Effector memory CD8-positive, alpha-beta T cell (primary cell): ENCODE data around the gene GUCA1A.
"Not testable (repeated sequence)": the region's sequence is repeated elsewhere in the genome, so short reads cannot be mapped to it uniquely, and the experiment has no call there.

Source experiments
- ATAC-seq: fragments of 150-1000 bp; cut with Tn5 transposase; replicated peaks from 2 replicates; pipeline ENCODE4 v1.10.0; 2021; ENCODE audit warnings: mild to moderate bottlenecking, moderate library complexity
- DNase-seq, 3 experiments: peaks; one replicate each; pipeline ENCODE4 v3.0.0; 2021
- H3K27ac Mint-ChIP-seq, 2 donors: one replicate each; pipeline ENCODE4 v1.8.0; 2022; ENCODE audit warnings: mild to moderate bottlenecking in 2 of 2, mixed read lengths in 2 of 2, moderate library complexity in 2 of 2
- H3K27me3 Mint-ChIP-seq, 2 donors: one replicate each; pipeline ENCODE4 v1.8.0; 2022; ENCODE audit warnings: mixed read lengths in 2 of 2
- H3K36me3 Mint-ChIP-seq: one replicate; pipeline ENCODE4 v1.8.0; 2022; ENCODE audit warnings: mild to moderate bottlenecking, moderate library complexity, mixed read lengths; ENCODE audit not compliant: insufficient read depth
- H3K4me1 Mint-ChIP-seq, 2 donors: one replicate each; pipeline ENCODE4 v1.8.0; 2022; ENCODE audit warnings: low read depth in 2 of 2, mixed read lengths in 2 of 2
- H3K4me3 Mint-ChIP-seq, 2 donors: one replicate each; pipeline ENCODE4 v1.8.0; 2022; ENCODE audit warnings: mild to moderate bottlenecking in 2 of 2, mixed read lengths in 2 of 2, moderate library complexity in 2 of 2
- H3K9me3 Mint-ChIP-seq, 2 donors: one replicate each; pipeline ENCODE4 v1.8.0; 2022; ENCODE audit warnings: mixed read lengths in 2 of 2

The GUCA1A gene

DNA sequence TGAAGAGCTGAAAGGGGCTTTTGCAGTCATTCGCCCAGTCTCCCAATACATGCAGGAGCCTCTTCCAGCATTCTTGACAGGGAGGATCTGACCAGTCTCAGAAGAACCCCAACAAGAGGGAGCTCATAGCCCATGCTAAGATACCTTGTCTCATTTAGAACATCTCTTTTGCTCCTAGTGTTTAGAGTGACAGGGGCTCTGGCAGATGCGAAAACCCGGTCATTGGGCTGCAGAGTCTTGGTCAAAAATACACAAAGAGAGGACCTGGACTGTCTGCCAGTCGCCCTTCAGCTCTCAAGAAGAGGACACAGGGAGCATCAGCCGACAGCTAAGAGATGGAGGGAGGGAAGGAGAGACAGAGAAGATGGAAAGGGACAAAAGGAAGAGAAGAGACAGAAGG lies 20.9 kb downstream of the GUCA1A start:
- Mint-ChIP-seq H3K36me3 (peaks cover 4% of the 10 kb centered on the region), H3K27ac (no peak overlapping the region), H3K4me1 (no peaks in the 10 kb centered on the region), H3K4me3 (no peak overlapping the region), H3K9me3 (no peaks in the 10 kb centered on the region), H3K27me3 (no peaks in the 10 kb centered on the region)
- no peak for DNase-seq
- no peak for ATAC-seq

DNA sequence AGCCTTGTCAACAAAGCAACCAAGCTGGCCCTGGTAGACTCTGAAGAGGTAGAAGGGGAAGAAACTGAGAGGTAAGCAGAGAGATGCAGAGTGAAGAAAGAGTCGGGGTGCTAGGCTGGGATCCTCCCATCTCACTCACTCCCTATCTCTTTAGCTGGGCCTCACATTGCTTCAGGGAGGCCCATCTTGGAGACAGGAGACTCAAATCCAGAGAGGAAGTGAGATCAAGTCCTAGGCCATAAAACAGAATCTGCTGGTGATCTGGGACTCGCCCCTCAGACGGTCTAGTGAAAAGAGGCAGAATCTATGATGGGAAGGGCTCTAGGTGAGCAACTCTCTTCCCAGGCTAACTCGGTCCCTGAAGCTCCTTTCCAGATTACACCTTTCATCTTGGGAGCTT lies 22.3 kb downstream of the GUCA1A start:
- Mint-ChIP-seq H3K36me3 (peaks cover 4% of the 10 kb centered on the region), H3K27ac (peak overlapping the region in 1 of 2 donors; percentile 15), H3K4me1 (peaks cover 0 to 2% of the 10 kb centered on the region in 2 donors), H3K4me3 (no peak overlapping the region), H3K27me3 (no peaks in the 10 kb centered on the region), H3K9me3 (peaks cover 0 to 1% of the 10 kb centered on the region in 2 donors)
- no peak for ATAC-seq
- no peak for DNase-seq

DNA sequence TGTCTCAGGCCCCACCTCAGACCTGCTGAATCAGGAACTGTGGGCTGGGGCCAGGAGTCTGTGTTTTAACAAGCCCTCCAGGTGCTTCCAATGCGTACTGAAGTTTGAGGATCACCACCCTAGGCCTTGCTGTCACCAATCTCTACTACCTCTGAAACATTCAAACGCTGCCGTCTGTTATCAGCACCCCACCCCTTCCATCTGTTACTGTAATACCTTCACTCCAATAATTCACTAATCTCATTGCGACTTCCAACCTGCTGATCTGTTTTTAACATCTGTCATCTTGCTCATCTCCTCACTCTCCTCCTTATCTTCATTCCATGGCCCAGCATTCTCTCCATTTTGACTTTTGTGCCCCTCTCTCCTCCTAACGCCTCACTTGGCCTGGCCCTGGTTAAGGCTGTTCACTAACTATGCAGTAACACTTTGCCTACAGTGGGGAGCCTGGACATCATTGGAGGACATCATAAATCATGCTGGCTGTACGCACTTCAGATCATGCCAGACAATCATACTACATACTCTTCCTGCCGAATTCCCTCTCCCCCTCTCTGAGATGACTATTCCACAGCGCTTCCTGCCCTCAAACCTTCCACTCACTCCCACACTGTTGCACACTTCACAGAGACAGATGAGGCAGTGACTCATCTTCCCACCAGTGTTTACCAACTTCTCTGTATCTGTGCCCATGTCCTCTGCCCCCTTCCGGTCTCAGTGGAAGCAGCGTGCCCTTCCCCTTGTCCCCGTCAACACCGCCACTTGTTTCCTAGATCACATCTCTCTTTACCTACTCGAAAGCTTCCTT lies 24.6 kb downstream of the GUCA1A start:
- H3K4me3 Mint-ChIP-seq, result no peak overlapping the region
- DNase-seq (no peak), ATAC-seq (peak; percentile 65)
- peaks cover 0 to 1% of the 10 kb centered on the region in 2 donors for H3K9me3 Mint-ChIP-seq
- no peaks in the 10 kb centered on the region for H3K27me3 Mint-ChIP-seq
- peaks cover under 1% of the 10 kb centered on the region for H3K36me3 Mint-ChIP-seq
- H3K4me1 Mint-ChIP-seq, result peaks cover 0 to 4% of the 10 kb centered on the region in 2 donors
- H3K27ac Mint-ChIP-seq, result no peak overlapping the region

DNA sequence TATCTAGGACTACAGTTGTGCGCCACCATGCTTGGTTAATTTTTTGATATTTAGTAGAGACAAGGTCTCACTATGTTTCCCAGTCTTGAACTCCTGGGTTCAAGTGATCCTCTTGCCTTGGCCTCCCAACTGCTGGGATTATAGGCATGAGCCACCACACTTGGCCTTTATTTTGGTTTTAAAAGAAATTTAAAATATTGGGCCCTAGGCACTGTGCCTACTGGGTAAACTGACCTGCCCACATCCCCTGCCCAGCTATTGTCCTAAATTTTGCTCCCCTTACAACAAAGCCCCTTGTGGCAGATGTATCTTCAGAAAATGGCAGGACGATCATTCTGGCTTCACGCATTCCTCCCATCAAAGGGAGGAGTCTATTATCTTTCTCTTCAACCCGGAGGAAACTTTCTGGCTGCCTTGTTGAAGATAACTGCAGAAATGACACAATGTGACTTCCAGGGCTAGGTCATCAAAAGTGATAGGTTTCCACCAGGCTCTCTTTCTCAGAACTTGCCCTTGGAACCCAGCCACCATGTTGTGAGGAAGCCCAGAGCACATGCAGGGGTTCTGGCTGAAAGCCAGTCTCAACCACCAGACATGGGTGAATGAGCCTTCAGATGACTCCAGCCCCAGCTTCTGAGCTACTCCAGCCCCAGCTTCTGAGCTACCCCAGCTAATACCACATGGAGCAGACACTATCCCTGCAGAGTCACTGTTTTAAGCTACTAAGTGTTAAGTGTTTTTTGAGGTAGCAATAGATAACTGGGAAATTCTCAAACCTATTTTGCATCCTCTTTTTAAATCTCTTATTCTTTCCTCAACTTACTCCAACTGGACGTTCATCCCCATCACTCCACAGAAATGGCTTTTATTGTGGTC lies 26.2 kb downstream of the GUCA1A start:
- ATAC-seq (no peak), DNase-seq (no peak)
- Mint-ChIP-seq H3K9me3 (peaks cover 0 to 1% of the 10 kb centered on the region in 2 donors), H3K36me3 (peaks cover 10% of the 10 kb centered on the region), H3K27ac (no peak overlapping the region), H3K27me3 (no peaks in the 10 kb centered on the region), H3K4me1 (peaks cover 0 to 4% of the 10 kb centered on the region in 2 donors), H3K4me3 (no peak overlapping the region)

DNA sequence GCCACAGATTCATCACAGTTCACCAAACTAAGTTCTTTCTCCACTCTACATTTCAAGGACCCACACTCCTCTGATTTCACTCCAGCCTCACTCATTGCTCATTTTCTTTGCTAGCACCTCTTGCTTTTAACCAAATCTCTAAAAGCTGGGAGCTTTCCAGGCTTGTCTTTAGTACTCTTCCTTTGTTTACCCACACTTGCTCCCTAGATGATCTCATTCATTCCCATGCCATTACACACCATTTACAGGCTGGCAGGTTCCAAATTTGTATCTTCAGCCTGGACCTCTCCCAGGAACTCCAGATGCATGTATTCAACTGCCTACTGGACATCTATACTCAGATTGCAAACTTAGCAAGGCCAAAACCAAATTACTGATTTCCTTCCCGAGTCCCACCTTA lies 26.9 kb downstream of the GUCA1A start:
- peaks cover 0 to 1% of the 10 kb centered on the region in 2 donors for H3K9me3 Mint-ChIP-seq
- no peak overlapping the region for H3K4me3 Mint-ChIP-seq
- H3K4me1 Mint-ChIP-seq, result peaks cover 0 to 4% of the 10 kb centered on the region in 2 donors
- ATAC-seq (no peak), DNase-seq (no peak)
- H3K27me3 Mint-ChIP-seq, result no peaks in the 10 kb centered on the region
- peaks cover 17% of the 10 kb centered on the region for H3K36me3 Mint-ChIP-seq
- no peak overlapping the region for H3K27ac Mint-ChIP-seq

DNA sequence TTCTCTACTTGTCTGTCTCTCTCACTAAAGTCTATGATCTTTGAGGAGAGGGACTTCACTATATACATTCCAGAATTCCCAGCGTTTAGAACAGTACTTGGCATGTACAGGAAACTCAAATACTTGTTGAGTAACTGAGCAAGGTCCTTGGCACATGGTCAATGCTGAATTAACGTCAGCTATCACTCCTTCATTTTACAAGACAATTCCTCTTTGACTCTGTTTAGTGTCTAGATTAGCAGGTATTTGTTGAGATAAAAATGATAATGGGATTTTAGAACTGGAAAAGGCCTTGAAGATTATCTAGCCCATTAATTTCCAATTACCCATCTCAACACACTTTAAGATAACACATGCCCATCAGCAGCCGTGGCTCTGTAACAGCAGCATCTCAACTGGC lies 28.2 kb downstream of the GUCA1A start:
- Mint-ChIP-seq H3K27ac (no peak overlapping the region), H3K4me3 (no peak overlapping the region), H3K9me3 (peaks cover 0 to 1% of the 10 kb centered on the region in 2 donors), H3K27me3 (no peaks in the 10 kb centered on the region), H3K4me1 (peaks cover 0 to 4% of the 10 kb centered on the region in 2 donors), H3K36me3 (peaks cover 28% of the 10 kb centered on the region)
- DNase-seq (no peak), ATAC-seq (no peak)

DNA sequence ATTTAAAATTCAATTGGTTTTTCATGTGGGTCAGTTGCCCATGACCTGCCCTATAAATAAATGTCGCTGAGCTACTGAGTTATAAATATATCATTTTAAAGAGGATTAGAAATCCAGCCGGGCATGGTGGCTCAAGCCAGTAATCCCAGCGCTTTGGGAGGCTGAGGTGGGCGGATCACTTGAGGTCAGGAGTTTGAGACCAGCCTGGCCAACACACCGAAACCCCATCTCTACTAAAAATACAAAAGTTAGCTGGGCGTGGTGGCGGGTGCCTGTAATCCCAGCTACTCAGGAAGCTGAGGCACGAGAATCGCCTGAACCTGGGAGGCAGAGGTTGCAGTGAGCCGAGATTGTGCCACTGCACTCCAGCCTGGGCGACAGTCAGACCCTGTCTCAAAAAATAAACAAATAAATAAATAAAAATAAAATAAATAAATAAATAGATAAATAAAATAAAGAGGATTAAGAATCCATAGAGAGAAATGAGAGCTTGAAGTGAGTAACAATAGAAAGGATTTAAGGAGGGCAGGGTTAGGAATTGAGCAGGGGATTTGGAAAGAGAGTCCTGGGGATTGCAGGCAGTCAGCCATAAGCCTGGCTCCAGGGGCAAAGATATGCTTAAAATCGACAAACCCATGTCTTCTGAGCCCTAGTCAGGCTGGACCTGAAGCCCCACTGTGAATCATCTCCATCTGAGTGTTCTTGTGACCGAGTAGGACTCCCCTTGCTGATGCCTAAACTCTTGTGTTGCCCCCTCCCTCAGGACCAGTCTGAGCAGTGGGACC lies 29.2 kb downstream of the GUCA1A start:
- not testable (repeated sequence) for ATAC-seq, H3K27ac Mint-ChIP-seq, H3K9me3 Mint-ChIP-seq, DNase-seq, H3K27me3 Mint-ChIP-seq, H3K4me1 Mint-ChIP-seq, H3K4me3 Mint-ChIP-seq
- peaks cover 36% of the 10 kb centered on the region for H3K36me3 Mint-ChIP-seq

DNA sequence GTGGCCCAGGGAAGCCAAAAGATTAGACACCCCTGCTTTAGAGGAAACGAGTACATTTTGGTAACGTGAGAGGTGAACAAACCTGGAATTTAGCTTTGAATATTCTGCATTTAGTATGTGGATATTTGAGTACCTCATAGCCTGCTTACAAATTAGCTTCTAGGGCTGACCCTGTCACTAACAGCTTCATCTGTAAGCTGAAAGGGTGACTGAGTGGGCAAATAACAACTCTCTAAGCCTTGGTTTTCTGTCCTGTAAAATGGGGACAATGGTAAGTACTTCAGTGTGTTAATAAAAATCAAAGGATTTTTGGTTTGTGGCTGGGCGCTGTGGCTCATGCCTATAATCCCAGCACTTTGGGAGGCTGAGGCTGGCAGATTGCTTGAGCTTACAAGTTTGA lies 30.0 kb downstream of the GUCA1A start:
- no peaks in the 10 kb centered on the region for H3K27me3 Mint-ChIP-seq
- H3K9me3 Mint-ChIP-seq, result peaks cover 0 to 1% of the 10 kb centered on the region in 2 donors
- H3K36me3 Mint-ChIP-seq, result peaks cover 45% of the 10 kb centered on the region
- ATAC-seq (no peak), DNase-seq (no peak)
- H3K4me1 Mint-ChIP-seq, result peaks cover 0 to 4% of the 10 kb centered on the region in 2 donors
- H3K27ac Mint-ChIP-seq, result no peak overlapping the region
- H3K4me3 Mint-ChIP-seq, result no peak overlapping the region

DNA sequence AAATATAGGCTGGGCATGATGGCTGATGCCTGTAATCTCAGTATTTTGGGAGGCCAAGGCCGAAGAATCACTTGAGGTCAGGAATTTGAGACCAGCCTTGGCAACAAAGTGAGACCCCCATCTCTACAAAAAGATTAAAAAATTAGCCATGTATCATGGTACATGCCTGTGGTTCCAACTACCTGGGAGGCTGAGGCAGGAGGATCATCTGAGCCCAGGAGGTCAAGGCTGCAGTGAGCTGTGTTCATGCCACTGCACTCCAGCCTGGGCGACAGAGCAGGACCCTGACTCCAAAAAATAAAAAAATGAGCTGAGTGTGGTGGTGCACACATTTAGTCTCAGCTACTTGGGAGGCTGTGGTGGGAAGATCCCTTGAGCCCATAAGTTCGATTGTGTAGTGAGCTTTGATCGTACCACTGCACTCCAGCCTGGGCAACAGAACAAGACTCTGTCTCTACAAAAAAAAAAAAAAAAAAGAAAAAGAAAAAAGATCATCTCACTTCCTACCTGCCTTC lies 31.7 kb downstream of the GUCA1A start:
- peaks cover 0 to 1% of the 10 kb centered on the region in 2 donors for H3K9me3 Mint-ChIP-seq
- H3K27ac Mint-ChIP-seq, result peak overlapping the region in 1 of 2 donors; percentile 35
- ATAC-seq, result no peak
- peaks cover 61% of the 10 kb centered on the region for H3K36me3 Mint-ChIP-seq
- DNase-seq, result no peak
- peaks cover 0 to 4% of the 10 kb centered on the region in 2 donors for H3K4me1 Mint-ChIP-seq
- no peak overlapping the region for H3K4me3 Mint-ChIP-seq
- H3K27me3 Mint-ChIP-seq, result no peaks in the 10 kb centered on the region

DNA sequence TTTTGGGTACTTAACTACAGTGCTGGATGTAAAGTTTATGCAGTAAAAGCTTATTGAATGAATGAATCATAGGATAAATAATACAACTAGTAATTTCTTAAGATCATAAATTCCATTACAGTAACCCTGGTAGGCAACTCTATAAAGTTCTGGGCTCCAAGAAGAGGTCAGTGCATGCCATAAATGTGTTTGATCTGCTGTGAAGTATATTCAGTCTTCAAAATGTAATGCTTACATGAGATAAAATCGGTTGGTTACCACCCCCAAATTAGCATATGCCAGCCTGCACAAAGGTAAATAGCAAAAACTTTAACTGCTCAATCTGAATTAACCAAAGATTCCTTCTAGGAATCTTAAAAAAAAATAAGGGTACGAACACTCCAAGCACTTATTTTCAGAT lies 34.4 kb downstream of the GUCA1A start:
- not testable (repeated sequence) for H3K9me3 Mint-ChIP-seq, H3K27ac Mint-ChIP-seq

DNA sequence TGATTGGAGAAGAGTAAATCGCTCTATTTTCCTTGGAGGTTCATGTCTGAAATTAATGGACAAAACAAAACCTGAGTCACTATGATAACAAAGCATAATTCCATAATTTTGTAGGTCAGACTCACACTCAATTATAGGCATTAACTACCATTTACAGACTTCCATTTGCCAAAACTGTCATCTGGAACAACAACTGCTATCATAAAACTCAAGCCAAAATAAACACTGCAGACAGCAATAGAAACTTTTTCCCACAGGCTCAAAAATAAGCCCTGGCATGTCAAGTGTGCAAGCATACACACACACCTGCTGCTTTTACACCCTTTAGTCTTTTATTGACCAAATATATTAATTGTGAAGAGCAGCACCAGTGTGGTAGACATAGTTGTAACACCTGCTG lies 37.4 kb downstream of the GUCA1A start:
- peaks cover 81% of the 10 kb centered on the region for H3K36me3 Mint-ChIP-seq
- no peak overlapping the region for H3K27ac Mint-ChIP-seq
- no peaks in the 10 kb centered on the region for H3K9me3 Mint-ChIP-seq
- H3K4me3 Mint-ChIP-seq, result no peak overlapping the region
- H3K27me3 Mint-ChIP-seq, result no peaks in the 10 kb centered on the region
- ATAC-seq (no peak), DNase-seq (no peak)
- peaks cover 4 to 5% of the 10 kb centered on the region in 2 donors for H3K4me1 Mint-ChIP-seq

More for the DNA sequence above, 34.4 kb downstream of the GUCA1A start:
- H3K4me1 Mint-ChIP-seq, ATAC-seq, H3K27me3 Mint-ChIP-seq, H3K4me3 Mint-ChIP-seq, DNase-seq: not testable (repeated sequence)
- peaks cover 84% of the 10 kb centered on the region for H3K36me3 Mint-ChIP-seq

DNA sequence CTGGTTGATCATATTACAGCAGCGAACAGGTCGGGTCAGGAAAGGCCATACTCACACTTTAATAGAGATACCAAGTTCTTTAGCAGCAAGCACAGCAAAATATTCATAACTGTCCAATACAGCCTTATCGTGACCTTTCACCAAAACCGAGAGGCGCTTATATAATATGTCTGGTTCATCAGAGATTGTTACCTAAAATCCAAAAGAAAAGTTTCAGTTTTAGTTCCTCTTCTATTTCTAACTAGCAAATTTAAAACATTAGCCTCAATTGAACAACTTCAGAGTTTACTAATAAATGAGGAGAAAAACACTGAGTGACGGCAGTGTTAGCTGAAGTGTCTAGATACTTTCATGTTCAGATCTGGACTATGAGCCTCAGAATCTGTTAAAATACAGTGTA lies 38.6 kb downstream of the GUCA1A start:
- DNase-seq (no peak), ATAC-seq (no peak)
- no peaks in the 10 kb centered on the region for H3K27me3 Mint-ChIP-seq
- no peak overlapping the region for H3K4me3 Mint-ChIP-seq
- peaks cover 9% of the 10 kb centered on the region in 2 donors for H3K4me1 Mint-ChIP-seq
- H3K27ac Mint-ChIP-seq, result no peak overlapping the region
- H3K9me3 Mint-ChIP-seq, result no peaks in the 10 kb centered on the region
- H3K36me3 Mint-ChIP-seq, result peaks cover 69% of the 10 kb centered on the region

DNA sequence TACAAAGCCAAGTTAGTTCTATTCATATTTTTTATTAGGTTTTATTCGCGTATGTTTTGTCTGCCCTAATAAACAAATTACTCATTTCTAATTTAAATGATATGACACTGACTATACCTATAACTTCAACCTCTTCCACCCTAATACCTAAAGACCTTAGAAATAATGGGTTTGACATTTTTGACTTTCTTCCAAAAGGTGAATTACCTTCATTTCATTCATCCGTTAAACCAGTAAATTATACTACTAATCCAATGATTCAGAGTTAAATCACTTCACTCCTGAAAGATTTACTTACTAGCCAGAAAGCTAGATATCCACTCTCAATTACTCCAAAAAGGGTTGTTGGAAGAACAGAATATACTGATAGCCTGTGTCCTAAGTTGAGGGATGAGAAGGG lies 39.3 kb downstream of the GUCA1A start:
- H3K4me1 Mint-ChIP-seq, result peaks cover 9 to 11% of the 10 kb centered on the region in 2 donors
- H3K9me3 Mint-ChIP-seq, result no peaks in the 10 kb centered on the region
- DNase-seq (no peak), ATAC-seq (no peak)
- no peak overlapping the region for H3K27ac Mint-ChIP-seq
- no peak overlapping the region for H3K4me3 Mint-ChIP-seq
- H3K36me3 Mint-ChIP-seq, result peaks cover 66% of the 10 kb centered on the region
- no peaks in the 10 kb centered on the region for H3K27me3 Mint-ChIP-seq
